Measurements from ENCODE around the gene NEK4.

DNA sequence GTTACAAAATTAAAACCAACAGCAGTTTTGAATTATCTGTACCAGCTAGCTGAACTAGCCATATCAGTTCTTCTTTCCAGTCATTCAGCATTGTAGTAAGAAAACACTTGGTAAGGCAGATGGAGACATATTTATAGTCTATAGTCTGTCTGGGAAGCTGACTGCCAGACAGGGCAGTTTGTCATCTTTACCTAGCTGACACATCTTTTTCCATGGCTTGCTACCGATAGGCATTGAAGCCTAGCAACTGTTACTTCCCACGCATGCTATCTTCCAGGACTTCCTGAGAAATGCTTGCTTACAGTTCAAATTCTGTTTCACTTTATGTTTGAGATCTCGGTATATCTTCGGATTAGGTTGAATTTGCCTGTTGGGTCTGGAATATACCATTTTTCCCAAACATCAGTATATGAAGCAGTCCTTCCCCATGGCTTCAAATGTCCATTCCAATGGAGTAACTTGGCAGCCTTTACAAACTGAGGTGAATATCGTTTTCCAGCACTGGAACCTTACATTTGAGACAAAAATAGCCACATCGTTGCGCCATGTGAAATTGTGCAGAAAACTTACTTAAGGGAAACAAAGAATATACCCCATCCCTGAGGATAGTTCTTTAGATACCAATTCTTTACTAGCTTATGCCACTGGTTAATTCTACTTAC, 76.1 kb downstream of the NEK4 start:
- TF ChIP-seq EZH2phosphoT487 (IDR thresholded peaks at IDR 0.05; ENCODE audit: borderline replicate concordance, low read depth) (no peak), GABPA (IDR thresholded peaks at IDR 0.05; ENCODE audit: low read depth) (no peak), SMC3 (IDR thresholded peaks at IDR 0.05; ENCODE audit: low read depth, low read length) (no peak), TEAD4 (IDR thresholded peaks at IDR 0.05; ENCODE audit: borderline replicate concordance, insufficient read depth) (no peak), SIN3A (IDR thresholded peaks at IDR 0.05; ENCODE audit: borderline replicate concordance, low read depth, low read length) (no peak), MXI1 (IDR thresholded peaks at IDR 0.05; ENCODE audit: low read depth, low read length) (no peak), EP300 (IDR thresholded peaks at IDR 0.05; ENCODE audit: borderline replicate concordance in 1 of 2, low read depth in 1 of 2, low read length in 1 of 2) (no peak), NRF1 (IDR thresholded peaks at IDR 0.05; ENCODE audit: low read depth, low read length) (no peak)
- TF ChIP-seq, protein P1, sequence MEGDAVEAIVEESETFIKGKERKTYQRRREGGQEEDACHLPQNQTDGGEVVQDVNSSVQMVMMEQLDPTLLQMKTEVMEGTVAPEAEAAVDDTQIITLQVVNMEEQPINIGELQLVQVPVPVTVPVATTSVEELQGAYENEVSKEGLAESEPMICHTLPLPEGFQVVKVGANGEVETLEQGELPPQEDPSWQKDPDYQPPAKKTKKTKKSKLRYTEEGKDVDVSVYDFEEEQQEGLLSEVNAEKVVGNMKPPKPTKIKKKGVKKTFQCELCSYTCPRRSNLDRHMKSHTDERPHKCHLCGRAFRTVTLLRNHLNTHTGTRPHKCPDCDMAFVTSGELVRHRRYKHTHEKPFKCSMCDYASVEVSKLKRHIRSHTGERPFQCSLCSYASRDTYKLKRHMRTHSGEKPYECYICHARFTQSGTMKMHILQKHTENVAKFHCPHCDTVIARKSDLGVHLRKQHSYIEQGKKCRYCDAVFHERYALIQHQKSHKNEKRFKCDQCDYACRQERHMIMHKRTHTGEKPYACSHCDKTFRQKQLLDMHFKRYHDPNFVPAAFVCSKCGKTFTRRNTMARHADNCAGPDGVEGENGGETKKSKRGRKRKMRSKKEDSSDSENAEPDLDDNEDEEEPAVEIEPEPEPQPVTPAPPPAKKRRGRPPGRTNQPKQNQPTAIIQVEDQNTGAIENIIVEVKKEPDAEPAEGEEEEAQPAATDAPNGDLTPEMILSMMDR (IDR thresholded peaks at IDR 0.05): no peak
